Right atrium auricular region (tissue), 2 donors: ENCODE results near the gene GRAP2. TPM values are rescaled to one million over a fixed set of nuclear protein-coding genes. Genes with fewer than 3 reads are reported as not detected.
"Not testable (repeated sequence)": the region's sequence is repeated elsewhere in the genome, so short reads cannot be mapped to it uniquely, and the experiment has no call there.

Experiments used
- DNase-seq: peaks from one replicate; pipeline ENCODE4 v3.0.0-alpha.2; 2019; ENCODE audit warnings: low spot score
- H3K27ac ChIP-seq, 2 donors: fragments of 200-600 bp; sonication (generic); 1 replicate in 1 of 2; 2 replicates in 1 of 2; pipeline ENCODE4 v1.5.1; 2016 to 2019
- H3K27me3 ChIP-seq, 2 donors: fragments of 200-600 bp; sonication (generic); one replicate each; pipeline versions ENCODE4 v1.5.1 to v1.6.0; 2017 to 2019
- H3K36me3 ChIP-seq: fragments of 200-600 bp; sonication (generic); one replicate; pipeline ENCODE4 v1.5.1; 2016
- H3K4me1 ChIP-seq, 2 donors: fragments of 200-600 bp; sonication (generic); one replicate each; pipeline versions ENCODE4 v1.5.1 to v1.6.0; 2017 to 2019
- H3K4me3 ChIP-seq, 2 donors: fragments of 200-600 bp; sonication (generic); 1 replicate in 1 of 2; 2 replicates in 1 of 2; pipeline ENCODE4 v1.5.1; 2017 to 2019; ENCODE audit warnings: mild to moderate bottlenecking in 1 of 2, moderate library complexity in 1 of 2
- H3K9me3 ChIP-seq, 2 donors: fragments of 200-600 bp; sonication (generic); one replicate each; pipeline ENCODE4 v1.5.1; 2019
- total RNA-seq, 2 donors: library from RNA; depleted of rRNA; stranded (reverse); fragments of >200 nt; gene quantifications; one replicate each; pipeline ENCODE4 v1.1.0, GENCODE V29; 2016
- TF ChIP-seq, protein P1 (sequence below), 2 donors: fragments of 200-600 bp; sonication (generic); IDR thresholded peaks; one replicate each; pipeline ENCODE4 v1.5.1; 2019; ENCODE audit warnings: antibody characterized with exemption in 2 of 2

Gene GRAP2
- total RNA-seq, 2 donors from 2014 or later = 1.3 to 2.4 TPM

DNA sequence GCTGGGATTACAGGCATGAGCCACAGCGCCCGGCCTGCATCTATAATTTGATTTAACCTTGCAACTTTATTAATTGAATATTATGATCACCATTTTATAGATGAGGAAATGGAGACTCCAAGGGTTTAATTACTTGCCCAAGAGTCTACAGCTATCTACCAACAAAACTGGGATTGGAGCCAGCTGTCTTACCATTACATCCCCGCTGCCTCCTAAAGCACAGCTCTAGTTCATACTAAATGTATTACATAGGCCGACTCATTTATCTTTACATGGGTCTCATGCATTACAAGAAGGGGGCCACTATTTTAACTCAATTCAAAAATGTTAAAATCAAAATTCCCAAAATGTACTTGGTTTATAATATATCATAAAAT is 45.2 kb downstream of the GRAP2 start:
- TF ChIP-seq, protein P1, sequence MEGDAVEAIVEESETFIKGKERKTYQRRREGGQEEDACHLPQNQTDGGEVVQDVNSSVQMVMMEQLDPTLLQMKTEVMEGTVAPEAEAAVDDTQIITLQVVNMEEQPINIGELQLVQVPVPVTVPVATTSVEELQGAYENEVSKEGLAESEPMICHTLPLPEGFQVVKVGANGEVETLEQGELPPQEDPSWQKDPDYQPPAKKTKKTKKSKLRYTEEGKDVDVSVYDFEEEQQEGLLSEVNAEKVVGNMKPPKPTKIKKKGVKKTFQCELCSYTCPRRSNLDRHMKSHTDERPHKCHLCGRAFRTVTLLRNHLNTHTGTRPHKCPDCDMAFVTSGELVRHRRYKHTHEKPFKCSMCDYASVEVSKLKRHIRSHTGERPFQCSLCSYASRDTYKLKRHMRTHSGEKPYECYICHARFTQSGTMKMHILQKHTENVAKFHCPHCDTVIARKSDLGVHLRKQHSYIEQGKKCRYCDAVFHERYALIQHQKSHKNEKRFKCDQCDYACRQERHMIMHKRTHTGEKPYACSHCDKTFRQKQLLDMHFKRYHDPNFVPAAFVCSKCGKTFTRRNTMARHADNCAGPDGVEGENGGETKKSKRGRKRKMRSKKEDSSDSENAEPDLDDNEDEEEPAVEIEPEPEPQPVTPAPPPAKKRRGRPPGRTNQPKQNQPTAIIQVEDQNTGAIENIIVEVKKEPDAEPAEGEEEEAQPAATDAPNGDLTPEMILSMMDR (IDR thresholded peaks at IDR 0.05) = no peak
- Histone ChIP-seq H3K27ac (peak overlapping the region in 1 of 2 donors; percentile 41), H3K9me3 (no peaks in the 10 kb centered on the region), H3K4me1 (peaks cover 0 to 6% of the 10 kb centered on the region in 2 donors), H3K27me3 (no peaks in the 10 kb centered on the region), H3K36me3 (no peaks in the 10 kb centered on the region), H3K4me3 (no peak overlapping the region)
- DNase-seq = no peak

GRCh38 chr22:39946503-39947219 is 45.8 kb downstream of the GRAP2 start:
- TF ChIP-seq, protein P1 (IDR thresholded peaks at IDR 0.05) = no peak
- no peak for DNase-seq

GRCh38 chr22:39947220-39948216 is 46.6 kb downstream of the GRAP2 start:
- TF ChIP-seq, protein P1 (IDR thresholded peaks at IDR 0.05) = no peak
- DNase-seq = no peak

More at GRCh38 chr22:39946503-39947219, 45.8 kb downstream of the GRAP2 start:
- no peaks in the 10 kb centered on the region for H3K9me3 ChIP-seq
- H3K27me3 ChIP-seq = no peaks in the 10 kb centered on the region
- peaks cover 0 to 6% of the 10 kb centered on the region in 2 donors for H3K4me1 ChIP-seq
- no peaks in the 10 kb centered on the region for H3K36me3 ChIP-seq
- H3K4me3 ChIP-seq = no peak overlapping the region
- peak overlapping the region in 1 of 2 donors; percentile 41 for H3K27ac ChIP-seq

GRCh38 chr22:39949964-39950737 is 49.3 kb downstream of the GRAP2 start:
- Histone ChIP-seq H3K4me3 (no peak overlapping the region), H3K27ac (no peak overlapping the region), H3K9me3 (no peaks in the 10 kb centered on the region), H3K27me3 (no peaks in the 10 kb centered on the region), H3K4me1 (peaks cover 0 to 16% of the 10 kb centered on the region in 2 donors), H3K36me3 (no peaks in the 10 kb centered on the region)
- DNase-seq = no peak
- TF ChIP-seq, protein P1 (IDR thresholded peaks at IDR 0.05) = no peak

More at GRCh38 chr22:39947220-39948216, 46.6 kb downstream of the GRAP2 start:
- Histone ChIP-seq H3K4me3 (no peak overlapping the region), H3K4me1 (peaks cover 0 to 6% of the 10 kb centered on the region in 2 donors), H3K27me3 (no peaks in the 10 kb centered on the region), H3K9me3 (no peaks in the 10 kb centered on the region), H3K27ac (no peak overlapping the region), H3K36me3 (no peaks in the 10 kb centered on the region)

- not testable (repeated sequence) for H3K27ac ChIP-seq, H3K9me3 ChIP-seq, H3K27me3 ChIP-seq, DNase-seq, H3K4me3 ChIP-seq, H3K36me3 ChIP-seq
- peaks cover 0 to 15% of the 10 kb centered on the region in 2 donors for H3K4me1 ChIP-seq
These were observed 50.9 kb downstream of the GRAP2 start for GRCh38 chr22:39951603-39952293.
